NCI-H1417 treated with DMSO at 0.1 percent for 48 hours (cell line): ENCODE measurements around the gene SPATA12.

Source experiments
- DNase-seq: peaks from one replicate; lab custom pipeline; 2025; lab: John Stamatoyannopoulos, UW

SPATA12 gene

GRCh38 chr3:57116501-57116900, 56.0 kb downstream of the SPATA12 start:
- DNase-seq: no peak

GRCh38 chr3:57118254-57118653, 57.8 kb downstream of the SPATA12 start:
- no peak for DNase-seq

- no peak for DNase-seq
These were observed 59.6 kb downstream of the SPATA12 start for GRCh38 chr3:57120040-57120439.

GRCh38 chr3:57120451-57121174, 60.1 kb downstream of the SPATA12 start:
- no peak for DNase-seq
